ENCODE data around the gene CCNJ. TPM values are rescaled to one million over a fixed set of nuclear protein-coding genes. Genes with fewer than 3 reads are reported as not detected.

Gene CCNJ
- total and polyA plus RNA-seq, 8 donors, result 1.5 to 3.8 (median 2.5) TPM

DNA sequence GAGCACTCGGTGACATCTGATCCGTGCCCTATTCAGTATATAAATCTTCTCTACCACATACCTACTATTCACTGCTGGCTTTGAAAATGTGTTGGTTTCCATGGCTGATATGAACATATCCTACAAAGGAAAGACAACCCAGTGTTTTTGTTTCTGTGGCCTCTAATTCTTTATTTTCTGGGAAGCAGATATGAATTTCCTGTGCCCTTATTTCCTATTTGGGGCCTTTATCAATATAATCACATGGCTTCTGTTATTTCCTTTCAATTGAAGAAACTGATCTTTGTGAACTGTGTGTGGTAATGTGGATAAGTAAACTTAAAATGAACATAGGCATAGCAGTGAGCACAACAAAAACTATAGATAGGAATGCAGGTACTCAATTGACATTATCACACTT is 10.6 kb downstream of the CCNJ start:
- ATAC-seq (no peak), DNase-seq (no peak), FAIRE-seq (no peak)
- Histone ChIP-seq H3K27me3 (no peaks in the 10 kb centered on the region), H3K4me3 (no peak overlapping the region), H3K4me1 (no peaks in the 10 kb centered on the region), H3K27ac (no peak overlapping the region), H3K9me3 (no peaks in the 10 kb centered on the region), H3K36me3 (peaks cover 0 to 14% (median 6%) of the 10 kb centered on the region in 3 donors)
- WGBS, 2 donors, result 93 to 96% methylated on average over 2 of the region's 2 CpGs
- TF ChIP-seq, protein P1, sequence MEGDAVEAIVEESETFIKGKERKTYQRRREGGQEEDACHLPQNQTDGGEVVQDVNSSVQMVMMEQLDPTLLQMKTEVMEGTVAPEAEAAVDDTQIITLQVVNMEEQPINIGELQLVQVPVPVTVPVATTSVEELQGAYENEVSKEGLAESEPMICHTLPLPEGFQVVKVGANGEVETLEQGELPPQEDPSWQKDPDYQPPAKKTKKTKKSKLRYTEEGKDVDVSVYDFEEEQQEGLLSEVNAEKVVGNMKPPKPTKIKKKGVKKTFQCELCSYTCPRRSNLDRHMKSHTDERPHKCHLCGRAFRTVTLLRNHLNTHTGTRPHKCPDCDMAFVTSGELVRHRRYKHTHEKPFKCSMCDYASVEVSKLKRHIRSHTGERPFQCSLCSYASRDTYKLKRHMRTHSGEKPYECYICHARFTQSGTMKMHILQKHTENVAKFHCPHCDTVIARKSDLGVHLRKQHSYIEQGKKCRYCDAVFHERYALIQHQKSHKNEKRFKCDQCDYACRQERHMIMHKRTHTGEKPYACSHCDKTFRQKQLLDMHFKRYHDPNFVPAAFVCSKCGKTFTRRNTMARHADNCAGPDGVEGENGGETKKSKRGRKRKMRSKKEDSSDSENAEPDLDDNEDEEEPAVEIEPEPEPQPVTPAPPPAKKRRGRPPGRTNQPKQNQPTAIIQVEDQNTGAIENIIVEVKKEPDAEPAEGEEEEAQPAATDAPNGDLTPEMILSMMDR (IDR thresholded peaks at IDR 0.05), result no peak
- intact Hi-C loops (cut with DNase I), result no loop called here

DNA sequence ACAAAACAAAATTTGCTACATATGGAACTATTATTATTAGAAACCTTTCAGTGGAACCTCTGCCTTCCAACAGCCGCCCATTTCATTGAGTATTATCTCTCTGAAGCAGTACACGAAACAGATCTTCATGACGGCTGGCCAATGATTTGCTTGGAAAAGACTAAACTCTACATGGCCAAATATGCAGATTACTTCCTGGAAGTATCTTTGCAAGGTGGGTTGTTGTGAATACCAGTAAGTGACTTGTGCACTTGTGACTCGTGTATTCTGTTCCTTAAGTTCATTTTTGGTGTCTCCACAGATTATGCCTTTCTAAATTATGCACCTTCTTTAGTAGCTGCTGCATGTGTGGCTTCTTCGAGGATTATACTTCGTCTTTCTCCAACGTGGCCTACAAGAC is 13.4 kb downstream of the CCNJ start:
- H3K9me3 ChIP-seq, result no peaks in the 10 kb centered on the region
- H3K4me1 ChIP-seq, result no peaks in the 10 kb centered on the region
- H3K36me3 ChIP-seq, result peaks cover 0 to 16% (median 6%) of the 10 kb centered on the region in 3 donors
- H3K27me3 ChIP-seq, result no peaks in the 10 kb centered on the region
- DNase-seq, result no peak
- 91 to 92% methylated on average over 7 of the region's 7 CpGs for WGBS, 2 donors
- H3K4me3 ChIP-seq, result no peak overlapping the region
- no peak for FAIRE-seq
- ATAC-seq, result no peak
- H3K27ac ChIP-seq, result no peak overlapping the region
- TF ChIP-seq, protein P1 (IDR thresholded peaks at IDR 0.05), result no peak
- intact Hi-C loops (cut with DNase I), result no loop called here

- Histone ChIP-seq H3K9me3 (no peaks in the 10 kb centered on the region), H3K4me1 (peaks cover 0 to 6% (median 4%) of the 10 kb centered on the region in 3 donors), H3K27me3 (no peaks in the 10 kb centered on the region), H3K4me3 (no peak overlapping the region), H3K36me3 (peaks cover 0 to 16% (median 6%) of the 10 kb centered on the region in 3 donors), H3K27ac (no peak overlapping the region)
- intact Hi-C loops (cut with DNase I), result no loop called here
- ATAC-seq (no peak), FAIRE-seq (no peak), DNase-seq (no peak)
- TF ChIP-seq, protein P1 (IDR thresholded peaks at IDR 0.05), result no peak
- 96 to 99% methylated on average over 3 of the region's 3 CpGs for WGBS, 2 donors
Measured at GRCh38 chr10:96061232-96061631, 17.8 kb downstream of the CCNJ start.

DNA sequence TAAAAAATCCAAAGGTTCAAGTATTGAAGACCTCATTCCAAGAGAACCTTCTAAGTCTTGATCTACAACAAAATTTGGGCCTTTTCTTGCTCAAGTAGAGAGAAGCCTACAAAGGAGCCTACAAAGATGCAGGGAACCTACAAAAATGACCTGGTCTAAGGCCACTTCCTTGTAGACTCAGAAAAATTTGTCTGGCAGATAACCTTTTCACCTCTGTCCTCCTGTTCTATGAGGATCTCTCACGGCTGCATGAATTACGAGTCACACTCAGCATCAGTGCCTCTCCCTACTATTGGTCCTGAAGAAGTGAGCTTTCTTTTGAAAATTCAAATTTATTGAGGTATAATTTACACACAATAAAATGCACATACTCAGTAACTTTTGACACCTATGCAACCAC is 29.3 kb downstream of the CCNJ start:
- no peaks in the 10 kb centered on the region for H3K9me3 ChIP-seq
- DNase-seq (no peak), FAIRE-seq (no peak), ATAC-seq (no peak)
- TF ChIP-seq, protein P1 (IDR thresholded peaks at IDR 0.05), result no peak
- H3K4me1 ChIP-seq, result no peaks in the 10 kb centered on the region
- intact Hi-C loops (cut with DNase I), result no loop called here
- H3K27me3 ChIP-seq, result no peaks in the 10 kb centered on the region
- H3K27ac ChIP-seq, result no peak overlapping the region
- H3K4me3 ChIP-seq, result no peak overlapping the region
- no peaks in the 10 kb centered on the region for H3K36me3 ChIP-seq
- WGBS, 2 donors, result 74 to 87% methylated on average over 2 of the region's 2 CpGs

GRCh38 chr10:96073722-96074121 is 30.3 kb downstream of the CCNJ start:
- Histone ChIP-seq H3K4me3 (no peak overlapping the region), H3K27me3 (no peaks in the 10 kb centered on the region), H3K4me1 (no peaks in the 10 kb centered on the region), H3K9me3 (no peaks in the 10 kb centered on the region), H3K36me3 (no peaks in the 10 kb centered on the region), H3K27ac (no peak overlapping the region)
- FAIRE-seq, result no peak
- no peak for ATAC-seq
- TF ChIP-seq, protein P1 (IDR thresholded peaks at IDR 0.05), result no peak
- intact Hi-C loops (cut with DNase I), result no loop called here
- 83 to 96% methylated on average over 1 of the region's 1 CpG for WGBS, 2 donors
- no peak for DNase-seq

Measured in pancreas (tissue), 10 donors.